H1 (cell line): ENCODE data around the gene DOCK9.

Source experiments
- BRCA1 ChIP-seq: IDR thresholded peaks from 2 replicates; pipeline ENCODE4 v1.6.1; 2012; ENCODE audit warnings: low read depth, low read length, improper control_type of control experiment
- CHD1 ChIP-seq: IDR thresholded peaks from 2 replicates; pipeline ENCODE4 v1.6.1; 2012; ENCODE audit warnings: low read depth, low read length, improper control_type of control experiment
- CHD2 ChIP-seq: IDR thresholded peaks from 2 replicates; pipeline ENCODE4 v1.6.1; 2012; ENCODE audit warnings: low read length, improper control_type of control experiment
- CREB1 ChIP-seq: IDR thresholded peaks from 2 replicates; pipeline ENCODE4 v1.6.1; 2012; ENCODE audit warnings: inconsistent platforms
- EZH2 ChIP-seq: fragments of 200-600 bp; sonication (generic); IDR thresholded peaks from 2 replicates; pipeline ENCODE4 v1.7.1; 2012; ENCODE audit warnings: low read depth, mild to moderate bottlenecking, moderate library complexity, low read length, inconsistent platforms; ENCODE audit not compliant: severe bottlenecking
- GABPA ChIP-seq: IDR thresholded peaks from 2 replicates; pipeline ENCODE4 v1.6.1; 2011; ENCODE audit warnings: mild to moderate bottlenecking, low read length, moderate library complexity, borderline replicate concordance; ENCODE audit not compliant: insufficient read depth
- JUND ChIP-seq: IDR thresholded peaks from 2 replicates; pipeline ENCODE4 v1.6.1; 2011; ENCODE audit warnings: mild to moderate bottlenecking, improper control_type of control experiment, low read length
- POLR2A ChIP-seq, 2 experiments: IDR thresholded peaks; 1 replicate in 1 of 2; 2 replicates in 1 of 2; pipeline ENCODE4 v1.6.1; 2011; ENCODE audit warnings: low read depth in 2 of 2, low read length in 2 of 2, mild to moderate bottlenecking in 2 of 2; ENCODE audit errors: control extremely low read depth in 1 of 2
- POU5F1 ChIP-seq: IDR thresholded peaks from 2 replicates; pipeline ENCODE4 v1.6.1; 2011; ENCODE audit warnings: low read depth, mild to moderate bottlenecking, low read length, moderate library complexity
- RAD21 ChIP-seq, 2 experiments: IDR thresholded peaks in 1 of 2; conservative IDR thresholded peaks in 1 of 2; 2 replicates each; pipeline ENCODE4 v1.6.1; 2011; ENCODE audit warnings: low read depth in 2 of 2, low read length in 2 of 2, improper control_type of control experiment in 1 of 2, inconsistent platforms in 1 of 2, mild to moderate bottlenecking in 1 of 2, moderate library complexity in 1 of 2
- RFX5 ChIP-seq: IDR thresholded peaks from 2 replicates; pipeline ENCODE4 v1.6.1; 2011; ENCODE audit warnings: low read depth, low read length, improper control_type of control experiment, borderline replicate concordance
- SP1 ChIP-seq: IDR thresholded peaks from 2 replicates; pipeline ENCODE4 v1.6.1; 2011; ENCODE audit warnings: low read depth, low read length
- TF ChIP-seq, protein P1 (sequence below), 3 experiments: IDR thresholded peaks; 1 replicate in 2 of 3; 2 replicates in 1 of 3; pipeline versions ENCODE4 v1.5.1 to v1.6.1; 2011; ENCODE audit warnings: low read length in 3 of 3, mild to moderate bottlenecking in 3 of 3, inconsistent platforms in 2 of 3, low read depth in 1 of 3, moderate library complexity in 1 of 3; ENCODE audit not compliant: insufficient read depth in 1 of 3; ENCODE audit errors: control extremely low read depth in 1 of 3
- TF ChIP-seq, protein P2 (sequence below): IDR thresholded peaks from 2 replicates; pipeline ENCODE4 v1.6.1; 2011; ENCODE audit warnings: low read length, improper control_type of control experiment

- no peak for TF ChIP-seq BRCA1
- no peak for TF ChIP-seq GABPA
- TF ChIP-seq SP1: no peak
- no peak for TF ChIP-seq POLR2A (IDR thresholded peaks at IDR 0.05; ENCODE audit: control extremely low read depth in 1 of 2, low read depth in 2 of 2, low read length in 2 of 2)
- no peak for TF ChIP-seq CHD1
- TF ChIP-seq, protein P1, sequence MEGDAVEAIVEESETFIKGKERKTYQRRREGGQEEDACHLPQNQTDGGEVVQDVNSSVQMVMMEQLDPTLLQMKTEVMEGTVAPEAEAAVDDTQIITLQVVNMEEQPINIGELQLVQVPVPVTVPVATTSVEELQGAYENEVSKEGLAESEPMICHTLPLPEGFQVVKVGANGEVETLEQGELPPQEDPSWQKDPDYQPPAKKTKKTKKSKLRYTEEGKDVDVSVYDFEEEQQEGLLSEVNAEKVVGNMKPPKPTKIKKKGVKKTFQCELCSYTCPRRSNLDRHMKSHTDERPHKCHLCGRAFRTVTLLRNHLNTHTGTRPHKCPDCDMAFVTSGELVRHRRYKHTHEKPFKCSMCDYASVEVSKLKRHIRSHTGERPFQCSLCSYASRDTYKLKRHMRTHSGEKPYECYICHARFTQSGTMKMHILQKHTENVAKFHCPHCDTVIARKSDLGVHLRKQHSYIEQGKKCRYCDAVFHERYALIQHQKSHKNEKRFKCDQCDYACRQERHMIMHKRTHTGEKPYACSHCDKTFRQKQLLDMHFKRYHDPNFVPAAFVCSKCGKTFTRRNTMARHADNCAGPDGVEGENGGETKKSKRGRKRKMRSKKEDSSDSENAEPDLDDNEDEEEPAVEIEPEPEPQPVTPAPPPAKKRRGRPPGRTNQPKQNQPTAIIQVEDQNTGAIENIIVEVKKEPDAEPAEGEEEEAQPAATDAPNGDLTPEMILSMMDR (IDR thresholded peaks at IDR 0.05; ENCODE audit: control extremely low read depth in 1 of 3, insufficient read depth in 1 of 3, low read depth in 1 of 3, low read length in 3 of 3): no peak
- no peak for TF ChIP-seq CHD2
- TF ChIP-seq POU5F1: no peak
- TF ChIP-seq RAD21 (IDR thresholded peaks at IDR 0.05 in 1 of 2, conservative IDR thresholded peaks at IDR 0.05 in 1 of 2; ENCODE audit: low read depth in 2 of 2, low read length in 2 of 2): no peak
- no peak for TF ChIP-seq RFX5
- TF ChIP-seq JUND: no peak
- TF ChIP-seq, protein P2, sequence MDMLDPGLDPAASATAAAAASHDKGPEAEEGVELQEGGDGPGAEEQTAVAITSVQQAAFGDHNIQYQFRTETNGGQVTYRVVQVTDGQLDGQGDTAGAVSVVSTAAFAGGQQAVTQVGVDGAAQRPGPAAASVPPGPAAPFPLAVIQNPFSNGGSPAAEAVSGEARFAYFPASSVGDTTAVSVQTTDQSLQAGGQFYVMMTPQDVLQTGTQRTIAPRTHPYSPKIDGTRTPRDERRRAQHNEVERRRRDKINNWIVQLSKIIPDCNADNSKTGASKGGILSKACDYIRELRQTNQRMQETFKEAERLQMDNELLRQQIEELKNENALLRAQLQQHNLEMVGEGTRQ: no peak
- TF ChIP-seq CREB1: no peak
- TF ChIP-seq EZH2: no peak
These were observed 12.5 kb downstream of the DOCK9 start for GRCh38 chr13:98965325-98965724.
